ENCODE results near the gene COX11.

The COX11 gene

GRCh38 chr17:54916721-54917120 lies 51.7 kb downstream of the COX11 start:
- DNase-seq (ENCODE audit: extremely low spot score) = no peak
- POLR2A ChIA-PET = no interaction called here
- TF ChIP-seq ARNT (IDR thresholded peaks at IDR 0.05) = no peak
- no peak for TF ChIP-seq HDGF (IDR thresholded peaks at IDR 0.05; ENCODE audit: borderline replicate concordance)
- no peak for TF ChIP-seq L3MBTL2 (conservative IDR thresholded peaks at IDR 0.05)
- TF ChIP-seq ELF4 (IDR thresholded peaks at IDR 0.05) = no peak
- no peak for TF ChIP-seq LEF1 (IDR thresholded peaks at IDR 0.05; ENCODE audit: borderline replicate concordance)
- TF ChIP-seq NFRKB (IDR thresholded peaks at IDR 0.05) = no peak
- TF ChIP-seq SUZ12 (IDR thresholded peaks at IDR 0.05) = no peak
- no peak for TF ChIP-seq FOXA1 (IDR thresholded peaks at IDR 0.05)
- TF ChIP-seq BHLHE40 (IDR thresholded peaks at IDR 0.05; ENCODE audit: borderline replicate concordance) = no peak
- TF ChIP-seq ZNF384 (IDR thresholded peaks at IDR 0.05) = no peak
- no peak for TF ChIP-seq FOXK2 (IDR thresholded peaks at IDR 0.05)
- no peak for TF ChIP-seq PKNOX1 (IDR thresholded peaks at IDR 0.05)
- no peak for TF ChIP-seq SP1 (IDR thresholded peaks at IDR 0.05)
- no peak for TF ChIP-seq FOXM1 (IDR thresholded peaks at IDR 0.05; ENCODE audit: borderline replicate concordance)
- CTCF ChIA-PET = no interaction called here

Measured in HEK293T (cell line).